Measurements from ENCODE around the gene KLHL2.
"Not testable (repeated sequence)": the region's sequence is repeated elsewhere in the genome, so short reads cannot be mapped to it uniquely, and the experiment has no call there.

Gene KLHL2

GRCh38 chr4:165331359-165331758 is 124.0 kb downstream of the KLHL2 start:
- DNase-seq = no peak

DNA sequence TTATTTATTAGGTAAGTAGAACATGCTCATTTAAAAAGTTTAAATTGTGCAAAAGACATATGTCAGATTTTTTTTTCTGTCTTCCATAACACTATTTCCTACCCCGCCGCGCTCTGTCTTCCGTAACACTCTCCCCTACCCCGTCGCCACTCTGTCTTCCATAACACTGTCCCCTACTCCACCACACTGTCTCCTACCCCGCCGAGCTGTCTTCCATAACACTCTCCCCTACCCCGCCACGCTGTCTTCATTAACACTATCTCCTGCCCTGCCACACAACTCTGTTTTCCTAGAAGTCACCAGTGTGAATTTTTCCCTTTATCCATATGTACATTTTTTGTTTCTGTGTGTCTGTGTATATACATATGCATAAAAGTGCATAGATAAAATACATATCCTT is 124.5 kb downstream of the KLHL2 start:
- no peak for DNase-seq

GRCh38 chr4:165332502-165332901 is 125.1 kb downstream of the KLHL2 start:
- no peak for DNase-seq

DNA sequence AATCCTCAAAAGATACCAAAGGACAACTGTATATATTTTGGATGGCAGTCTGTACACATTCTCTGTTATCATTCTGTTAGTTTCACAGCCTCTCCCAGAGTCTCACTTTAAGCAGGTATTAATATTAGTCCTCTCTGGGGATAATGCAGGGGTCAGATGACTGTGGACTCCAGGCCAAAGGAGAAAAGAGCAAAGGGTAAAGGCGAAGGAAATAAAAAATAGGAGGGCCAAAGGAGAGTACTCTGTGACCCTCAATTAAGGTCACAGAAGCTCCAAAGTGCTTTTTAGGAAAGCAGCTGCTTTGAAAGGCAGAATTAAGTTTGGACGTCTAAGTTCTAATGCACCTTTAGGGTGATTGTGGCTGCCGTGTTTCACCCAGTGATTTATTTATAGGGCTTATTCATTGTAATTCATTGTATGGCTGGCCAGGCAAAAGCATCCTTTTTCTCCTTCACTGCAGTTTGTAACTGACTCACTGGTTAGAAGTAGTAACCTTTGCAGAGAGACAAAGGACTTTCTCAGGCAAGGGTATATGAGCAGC is 127.9 kb downstream of the KLHL2 start:
- DNase-seq = no peak

DNA sequence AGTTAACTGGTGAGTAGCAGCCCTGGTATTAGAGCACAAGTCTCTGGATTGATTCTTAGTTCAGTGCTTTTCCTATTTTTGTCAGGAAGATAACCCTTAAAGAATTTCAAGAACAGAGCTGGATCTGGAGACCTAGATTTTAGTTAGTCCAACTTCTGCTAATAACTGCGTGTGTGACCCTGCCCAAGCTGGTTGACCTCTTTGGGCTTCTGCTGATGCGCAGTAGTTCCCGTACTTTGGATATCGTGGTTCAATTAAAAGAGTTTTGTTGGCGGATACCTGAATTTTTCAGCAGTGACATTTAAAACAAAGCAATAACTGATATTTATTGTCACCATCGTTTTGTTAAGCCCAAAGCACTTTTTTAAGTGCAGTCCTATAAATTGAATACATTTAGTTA is 129.4 kb downstream of the KLHL2 start:
- no peak for DNase-seq

- not testable (repeated sequence) for DNase-seq
Measured at GRCh38 chr4:165342340-165342739, 135.0 kb downstream of the KLHL2 start.

- no peak for DNase-seq
Measured at GRCh38 chr4:165343353-165344191, 136.2 kb downstream of the KLHL2 start.

DNA sequence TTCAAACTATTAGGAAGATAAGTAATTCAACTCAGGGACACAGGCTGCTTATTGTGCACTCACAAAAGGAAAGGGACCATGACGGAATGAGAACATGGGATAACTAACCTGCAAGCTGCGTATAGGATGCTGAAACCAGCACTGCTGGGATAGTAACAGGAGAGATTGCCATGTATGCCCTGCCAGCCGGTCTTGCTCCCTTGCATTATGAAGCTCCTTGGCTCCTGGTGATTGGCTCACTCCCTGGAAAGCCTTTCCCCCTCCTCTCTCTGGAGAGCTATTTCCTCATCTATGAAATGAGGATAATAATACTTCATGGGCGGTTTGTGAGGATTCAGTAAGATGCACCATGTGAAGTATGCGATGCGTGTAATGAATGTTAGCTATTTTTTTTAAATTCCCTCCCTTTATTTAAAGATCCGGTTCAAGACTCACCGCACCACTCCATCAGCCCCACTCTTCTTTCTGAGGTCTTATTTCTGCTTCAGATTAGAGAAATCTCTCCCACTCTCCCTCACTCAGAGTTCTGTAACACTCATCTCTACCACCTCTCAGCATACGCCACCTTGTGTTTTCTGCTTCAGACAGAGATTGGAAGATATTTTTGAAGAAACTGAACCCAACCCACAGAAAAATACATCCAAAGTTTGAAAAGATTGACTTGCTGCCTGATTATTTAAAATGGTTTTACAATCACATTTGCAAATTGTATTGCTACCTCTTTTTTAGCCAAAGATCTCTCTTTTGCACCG is 138.5 kb downstream of the KLHL2 start:
- DNase-seq = no peak

GRCh38 chr4:165347647-165348569 is 140.5 kb downstream of the KLHL2 start:
- DNase-seq = no peak

- DNase-seq = no peak
Measured at GRCh38 chr4:165351359-165352130, 144.2 kb downstream of the KLHL2 start.

GRCh38 chr4:165355900-165356300 is 148.5 kb downstream of the KLHL2 start:
- DNase-seq = peak; percentile 62

GRCh38 chr4:165359506-165359905 is 152.1 kb downstream of the KLHL2 start:
- no peak for DNase-seq

DNA sequence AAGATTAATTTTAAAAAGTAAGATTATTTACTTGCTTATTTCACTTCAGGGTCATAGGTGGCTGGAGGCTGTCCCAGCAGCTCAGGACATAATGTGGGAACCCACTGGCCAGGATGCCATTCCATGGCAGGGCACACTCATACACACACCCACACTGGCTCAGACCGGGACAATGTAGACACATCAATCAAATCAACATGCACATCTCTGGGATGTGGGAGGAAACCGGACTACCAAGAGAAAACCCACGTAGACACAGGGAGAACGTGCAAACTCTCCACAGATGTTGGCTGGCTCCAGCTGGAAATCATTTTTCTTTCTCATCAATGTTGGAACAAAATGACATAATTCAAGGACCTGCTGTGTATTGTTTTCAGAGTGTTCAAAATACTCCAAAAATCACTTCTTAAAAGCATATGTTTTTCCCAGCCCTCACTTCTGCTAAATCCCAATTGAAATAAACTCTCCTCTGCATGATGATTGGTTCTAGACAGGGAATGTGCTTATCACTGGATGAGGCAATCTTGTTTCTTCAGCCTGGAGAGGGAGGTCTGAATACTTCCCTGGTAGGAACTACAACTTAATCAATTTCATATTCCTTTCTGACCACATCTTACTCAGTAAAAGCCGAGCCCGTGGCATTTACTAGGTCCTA is 152.8 kb downstream of the KLHL2 start:
- no peak for DNase-seq

GRCh38 chr4:165360985-165361670 is 153.8 kb downstream of the KLHL2 start:
- DNase-seq = no peak

DNA sequence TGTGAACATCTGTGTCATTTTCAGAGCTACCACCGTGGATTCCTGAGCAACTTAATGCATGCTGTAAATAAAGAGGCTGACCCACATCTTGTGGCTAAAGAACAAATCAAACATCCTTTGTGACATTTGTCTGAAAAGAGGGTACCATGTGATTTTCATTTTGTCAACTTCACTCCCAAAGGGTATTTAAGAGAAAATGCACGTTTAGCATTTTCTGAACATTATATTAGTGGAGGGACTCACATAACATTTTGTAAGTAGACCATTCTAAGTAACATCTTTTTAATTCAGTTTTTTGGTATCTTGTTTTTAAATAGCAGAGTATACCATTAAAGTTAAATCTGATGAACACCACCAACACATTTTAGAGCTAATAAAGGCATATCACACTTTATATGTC is 154.4 kb downstream of the KLHL2 start:
- DNase-seq = no peak

- no peak for DNase-seq
Measured at GRCh38 chr4:165364452-165365080, 157.2 kb downstream of the KLHL2 start.

- no peak for DNase-seq
Measured at GRCh38 chr4:165367040-165367439, 159.7 kb downstream of the KLHL2 start.

- DNase-seq = peak; percentile 31
Measured at GRCh38 chr4:165368114-165368513, 160.8 kb downstream of the KLHL2 start.

DNA sequence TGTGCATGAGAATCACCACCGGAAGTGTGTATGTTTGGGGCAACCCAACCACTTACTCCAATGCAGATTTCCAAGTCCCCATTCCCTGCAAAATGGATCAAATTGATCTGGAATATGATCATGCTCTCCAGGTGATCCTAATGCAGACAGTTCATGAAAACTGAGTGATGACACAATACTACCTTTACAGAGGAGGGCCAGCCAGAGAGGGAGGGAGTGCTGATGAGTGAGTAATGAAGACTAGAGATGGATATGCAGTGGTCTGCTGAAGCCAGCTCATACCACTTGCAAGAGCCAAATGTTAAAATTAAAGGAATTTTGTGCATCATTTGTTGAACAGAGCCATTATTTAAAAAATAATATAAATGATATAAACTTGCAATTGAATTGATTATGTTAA is 161.2 kb downstream of the KLHL2 start:
- DNase-seq = no peak

DNA sequence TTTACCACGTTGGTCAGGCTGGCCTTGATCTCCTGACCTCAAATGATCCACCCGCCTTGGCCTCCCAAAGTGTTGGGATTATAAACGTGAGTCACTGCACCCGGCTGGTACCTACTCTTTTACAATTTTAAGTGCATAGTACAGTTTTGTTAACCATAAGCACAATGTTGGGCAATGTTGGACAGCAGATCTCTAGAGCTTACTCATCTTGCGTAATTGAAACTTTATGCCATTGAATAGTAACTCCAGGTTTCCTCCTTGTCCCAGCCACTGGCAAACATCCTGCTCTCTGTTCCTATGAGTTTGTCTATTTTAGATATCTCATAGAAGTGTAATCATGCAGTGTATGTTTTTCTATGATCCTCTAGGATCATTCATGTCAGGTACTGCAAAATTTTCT is 162.2 kb downstream of the KLHL2 start:
- no peak for DNase-seq

All from COR-L47 (cell line).